Prostate gland (tissue), 2 donors: ENCODE results near the gene PIGV. TPM values are rescaled to one million over a fixed set of nuclear protein-coding genes. Genes with fewer than 3 reads are reported as not detected.
"Not testable (repeated sequence)": the region's sequence is repeated elsewhere in the genome, so short reads cannot be mapped to it uniquely, and the experiment has no call there.

ENCODE experiments used
- DNase-seq: peaks from one replicate; pipeline ENCODE4 v3.0.0-alpha.2; 2019; ENCODE audit warnings: low spot score
- H3K27ac ChIP-seq, 2 donors: fragments of 200-600 bp; sonication (generic); 2 replicates each; pipeline ENCODE4 v1.5.1; 2017 to 2019
- H3K27me3 ChIP-seq: fragments of 200-600 bp; sonication (generic); replicated peaks from 2 replicates; pipeline ENCODE4 v1.5.1; 2019; ENCODE audit not compliant: insufficient read depth
- H3K36me3 ChIP-seq, 2 donors: fragments of 200-600 bp; sonication (generic); 1 replicate in 1 of 2; 2 replicates in 1 of 2; pipeline versions ENCODE4 v1.5.1 to v1.8.1; 2017 to 2019
- H3K4me1 ChIP-seq: fragments of 200-600 bp; sonication (generic); replicated peaks from 2 replicates; pipeline ENCODE4 v1.5.1; 2019
- H3K4me3 ChIP-seq, 2 donors: fragments of 200-600 bp; sonication (generic); 2 replicates each; pipeline ENCODE4 v1.5.1; 2017 to 2019
- H3K9me3 ChIP-seq: fragments of 200-600 bp; sonication (generic); 2 replicates; pipeline ENCODE4 v1.5.1; 2017
- POLR2A ChIP-seq: fragments of 450-650 bp; IDR thresholded peaks from one replicate; pipeline ENCODE4 v1.6.1; 2016; ENCODE audit warnings: antibody characterized with exemption, mild to moderate bottlenecking
- POLR2AphosphoS5 ChIP-seq: sonication (generic); formaldehyde crosslinking; IDR thresholded peaks from one replicate; pipeline ENCODE4 v1.6.1; 2017; ENCODE audit warnings: antibody characterized with exemption
- WGBS: methylation state at CpG from one replicate; pipeline ENCODE4 v1.1.5; 2018; 5-methylcytosine and 5-hydroxymethylcytosine counted together
- intact Hi-C: fragments of 100-400 bp; cut with DNase I; formaldehyde crosslinking; loops from one replicate; pipeline ENCODE4 v1.14.2; 2022
- total RNA-seq, 2 donors: library from RNA; depleted of rRNA; stranded (reverse); fragments of >200 nt; gene quantifications; one replicate each; pipeline ENCODE4 v1.1.0, GENCODE V29; 2016
- TF ChIP-seq, protein P1 (sequence below), 4 experiments: fragments of 200-600 bp in 2 of 4; fragments of 450-650 bp in 2 of 4; sonication (generic) in 2 of 4; IDR thresholded peaks; 1 replicate in 3 of 4; 2 replicates in 1 of 4; pipeline ENCODE4 v1.5.1; 2016 to 2019; ENCODE audit warnings: antibody characterized with exemption in 4 of 4, mild to moderate bottlenecking in 2 of 4, moderate library complexity in 2 of 4

The PIGV gene
- total RNA-seq, 2 donors from 2014 or later: 26.4 to 32.4 TPM

DNA sequence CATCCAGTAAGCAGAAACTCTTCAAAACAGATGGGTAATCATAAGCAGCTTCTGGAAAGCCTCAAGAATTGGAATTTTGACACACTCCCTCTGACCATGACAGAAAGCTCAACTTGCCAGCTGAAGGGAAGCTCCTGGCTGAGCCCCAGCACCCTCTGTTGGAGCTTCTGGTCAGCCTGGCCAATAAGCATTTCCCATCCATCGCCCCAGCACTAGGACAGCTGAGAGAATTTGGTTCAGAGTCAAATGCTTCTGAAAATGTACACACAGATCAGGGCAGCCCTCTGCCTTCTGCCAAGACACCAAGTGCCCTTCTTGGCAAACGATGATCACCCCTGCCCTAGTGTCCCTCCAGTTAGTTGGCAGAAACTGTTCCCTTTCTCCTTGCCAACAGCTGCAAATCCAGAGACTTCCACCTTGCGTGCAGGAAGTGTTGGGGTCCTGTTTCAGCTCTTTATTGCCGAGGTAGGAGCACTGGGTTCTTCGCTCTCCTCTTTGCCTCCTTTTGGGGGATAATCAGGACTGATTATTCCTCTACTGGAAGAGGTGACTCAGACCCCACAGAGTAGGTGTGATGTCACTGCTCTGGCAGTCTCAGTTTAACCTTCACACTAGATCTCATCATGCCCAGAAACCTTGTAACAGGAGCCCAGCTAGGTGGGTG, 11.9 kb downstream of the PIGV start:
- TF ChIP-seq POLR2AphosphoS5 (peak; percentile 81), POLR2A (no peak)
- TF ChIP-seq, protein P1, sequence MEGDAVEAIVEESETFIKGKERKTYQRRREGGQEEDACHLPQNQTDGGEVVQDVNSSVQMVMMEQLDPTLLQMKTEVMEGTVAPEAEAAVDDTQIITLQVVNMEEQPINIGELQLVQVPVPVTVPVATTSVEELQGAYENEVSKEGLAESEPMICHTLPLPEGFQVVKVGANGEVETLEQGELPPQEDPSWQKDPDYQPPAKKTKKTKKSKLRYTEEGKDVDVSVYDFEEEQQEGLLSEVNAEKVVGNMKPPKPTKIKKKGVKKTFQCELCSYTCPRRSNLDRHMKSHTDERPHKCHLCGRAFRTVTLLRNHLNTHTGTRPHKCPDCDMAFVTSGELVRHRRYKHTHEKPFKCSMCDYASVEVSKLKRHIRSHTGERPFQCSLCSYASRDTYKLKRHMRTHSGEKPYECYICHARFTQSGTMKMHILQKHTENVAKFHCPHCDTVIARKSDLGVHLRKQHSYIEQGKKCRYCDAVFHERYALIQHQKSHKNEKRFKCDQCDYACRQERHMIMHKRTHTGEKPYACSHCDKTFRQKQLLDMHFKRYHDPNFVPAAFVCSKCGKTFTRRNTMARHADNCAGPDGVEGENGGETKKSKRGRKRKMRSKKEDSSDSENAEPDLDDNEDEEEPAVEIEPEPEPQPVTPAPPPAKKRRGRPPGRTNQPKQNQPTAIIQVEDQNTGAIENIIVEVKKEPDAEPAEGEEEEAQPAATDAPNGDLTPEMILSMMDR (IDR thresholded peaks at IDR 0.05): no peak
- Histone ChIP-seq H3K27me3 (no peaks in the 10 kb centered on the region), H3K36me3 (no peaks in the 10 kb centered on the region), H3K27ac (peak overlapping the region; percentile 47 to 56), H3K9me3 (no peaks in the 10 kb centered on the region), H3K4me3 (no peak overlapping the region), H3K4me1 (peaks cover 19% of the 10 kb centered on the region)
- WGBS: 17% methylated on average over 5 of the region's 5 CpGs
- intact Hi-C loops: no loop called here
- peak; percentile 72 for DNase-seq

DNA sequence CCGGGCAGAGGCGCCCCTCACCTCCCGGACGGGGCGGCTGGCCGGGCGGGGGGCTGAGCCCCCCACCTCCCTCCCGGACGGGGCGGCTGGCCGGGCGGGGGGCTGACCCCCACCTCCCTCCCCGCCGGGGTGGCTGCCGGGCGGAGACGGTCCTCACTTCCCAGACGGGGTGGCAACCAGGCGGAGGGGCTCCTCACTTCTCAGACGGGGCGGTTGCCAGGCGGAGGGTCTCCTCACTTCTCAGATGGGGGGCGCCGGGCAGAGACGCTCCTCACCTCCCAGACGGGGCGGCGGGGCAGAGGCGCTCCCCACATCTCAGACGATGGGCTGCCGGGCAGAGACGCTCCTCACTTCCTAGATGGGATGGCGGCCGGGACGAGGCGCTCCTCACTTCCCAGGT, 16.2 kb downstream of the PIGV start:
- H3K36me3 ChIP-seq, H3K27ac ChIP-seq, H3K9me3 ChIP-seq, H3K27me3 ChIP-seq, intact Hi-C loops, H3K4me3 ChIP-seq, DNase-seq: not testable (repeated sequence)
- 96% methylated on average over 24 of the region's 36 CpGs for WGBS
- peaks cover 15% of the 10 kb centered on the region for H3K4me1 ChIP-seq

DNA sequence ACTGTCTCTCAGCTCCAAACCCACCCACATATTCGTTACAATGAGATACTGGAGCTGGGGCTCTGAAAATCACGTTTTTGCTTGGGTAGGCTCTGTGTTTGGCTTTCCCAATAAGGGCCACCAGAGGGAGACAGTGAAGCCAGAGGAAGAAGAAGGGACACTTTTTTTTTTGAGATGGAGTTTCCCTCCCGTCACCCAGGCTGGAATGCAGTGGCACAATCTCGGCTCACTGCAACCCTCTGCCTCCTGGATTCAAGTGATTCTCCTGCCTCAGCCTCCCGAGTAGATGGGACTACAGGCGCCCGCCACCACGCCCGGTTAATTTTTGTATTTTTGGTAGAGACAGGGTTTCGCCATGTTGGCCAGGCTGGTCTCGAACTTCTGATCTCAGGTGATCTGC, 22.4 kb downstream of the PIGV start:
- intact Hi-C loops, H3K27ac ChIP-seq, H3K36me3 ChIP-seq, H3K9me3 ChIP-seq, H3K4me1 ChIP-seq, H3K4me3 ChIP-seq, H3K27me3 ChIP-seq: not testable (repeated sequence)
- TF ChIP-seq POLR2AphosphoS5: peak; percentile 52
- TF ChIP-seq, protein P1 (IDR thresholded peaks at IDR 0.05): peak in 3 of 4 experiments; percentile 35 to 67 (median 67)
- peak; percentile 67 for DNase-seq
- 57% methylated on average over 11 of the region's 11 CpGs for WGBS

DNA sequence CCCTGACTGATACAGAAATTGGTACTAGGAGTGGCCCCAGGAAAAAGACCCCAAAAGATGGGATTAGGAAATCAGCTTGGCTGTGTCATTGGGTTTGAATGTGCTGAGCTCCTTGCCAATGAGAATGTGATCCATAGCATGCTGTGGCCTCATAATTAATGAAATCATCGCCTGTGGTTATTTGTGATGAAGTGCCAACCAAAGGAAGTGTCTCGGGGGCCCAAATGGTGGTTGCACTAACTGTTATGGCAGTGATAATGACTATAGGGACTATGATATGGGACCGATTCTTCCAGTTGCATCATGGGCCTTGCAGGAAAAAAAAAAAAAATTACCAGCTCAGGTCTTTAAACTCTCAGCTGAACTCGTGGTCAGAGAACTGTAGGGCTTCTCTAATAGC, 23.3 kb downstream of the PIGV start:
- intact Hi-C loops: no loop called here
- no peaks in the 10 kb centered on the region for H3K4me1 ChIP-seq
- no peaks in the 10 kb centered on the region for H3K36me3 ChIP-seq
- DNase-seq: no peak
- H3K27ac ChIP-seq: no peak overlapping the region
- H3K27me3 ChIP-seq: no peaks in the 10 kb centered on the region
- H3K4me3 ChIP-seq: no peak overlapping the region
- no peaks in the 10 kb centered on the region for H3K9me3 ChIP-seq
- TF ChIP-seq POLR2AphosphoS5 (no peak), POLR2A (no peak)
- TF ChIP-seq, protein P1 (IDR thresholded peaks at IDR 0.05): no peak
- WGBS: 76% methylated on average over 4 of the region's 4 CpGs

DNA sequence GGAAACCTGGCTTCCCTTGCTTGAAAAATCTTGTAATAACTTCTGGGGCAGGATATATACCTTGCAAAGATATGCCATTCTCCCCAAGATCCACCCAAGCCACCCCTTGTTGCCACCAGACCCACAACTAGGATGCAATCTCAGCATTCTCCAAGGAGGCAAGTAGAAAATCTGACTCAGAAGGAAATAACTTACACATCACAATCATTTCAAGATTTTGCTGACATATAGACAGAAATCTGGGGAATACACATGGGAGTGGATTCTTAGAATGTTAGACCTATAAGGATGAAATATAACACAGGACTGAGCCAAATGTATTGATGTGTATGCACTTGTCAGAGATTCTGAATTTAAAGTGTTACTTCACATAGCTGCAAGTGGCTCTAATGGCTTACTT, 24.0 kb downstream of the PIGV start:
- intact Hi-C loops: no loop called here
- Histone ChIP-seq H3K4me1 (no peaks in the 10 kb centered on the region), H3K9me3 (no peaks in the 10 kb centered on the region), H3K4me3 (no peak overlapping the region), H3K27me3 (no peaks in the 10 kb centered on the region), H3K27ac (no peak overlapping the region), H3K36me3 (no peaks in the 10 kb centered on the region)
- TF ChIP-seq, protein P1 (IDR thresholded peaks at IDR 0.05): no peak
- TF ChIP-seq POLR2AphosphoS5 (no peak), POLR2A (no peak)
- DNase-seq: no peak
